PC-9 (cell line): ENCODE results near the gene ART4.

ENCODE experiments used
- EZH2 ChIP-seq: fragments of 200-600 bp; sonication (generic); IDR thresholded peaks from 2 replicates; pipeline ENCODE4 v1.8.0; 2017; ENCODE audit warnings: antibody characterized with exemption, low read depth
- TF ChIP-seq, protein P1 (sequence below): fragments of 200-600 bp; sonication (generic); conservative IDR thresholded peaks from 2 replicates; pipeline ENCODE4 v1.6.1; 2017; ENCODE audit warnings: mixed run types, antibody characterized with exemption, mild to moderate bottlenecking, moderate library complexity

DNA sequence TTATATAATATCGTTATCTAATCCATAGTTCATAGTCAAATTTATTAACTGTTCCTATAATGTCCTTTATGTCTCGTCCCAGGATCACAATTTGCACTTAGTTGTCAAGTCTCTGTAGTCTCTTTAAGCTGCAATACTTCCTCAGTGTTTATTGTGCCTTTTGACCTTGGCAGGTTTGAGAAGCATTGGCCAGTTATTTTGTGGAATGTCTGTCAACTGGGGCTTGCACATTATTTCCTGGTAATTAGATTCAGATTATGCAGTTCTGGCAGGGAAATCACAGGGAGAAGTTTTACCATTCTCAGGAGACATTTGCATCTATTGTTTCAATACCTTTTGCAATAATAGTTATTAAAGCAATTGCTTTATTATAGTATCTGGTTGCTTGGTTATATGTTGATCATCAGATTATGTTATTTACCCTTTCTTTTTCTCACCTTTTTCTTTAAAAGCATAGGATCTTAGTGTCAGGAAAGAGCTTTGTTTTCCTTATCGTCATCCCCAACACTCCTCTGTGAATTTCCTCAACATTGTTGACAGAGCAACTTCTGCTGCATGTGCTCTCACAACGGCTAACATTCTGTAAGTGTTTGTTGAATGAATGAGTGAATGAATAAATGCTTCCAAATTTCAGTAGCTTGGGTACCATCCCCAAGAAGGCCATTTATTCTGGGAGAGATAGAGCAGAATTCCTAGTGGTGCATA lies 3.7 kb upstream of the ART4 start:
- no peak for TF ChIP-seq EZH2
- TF ChIP-seq, protein P1, sequence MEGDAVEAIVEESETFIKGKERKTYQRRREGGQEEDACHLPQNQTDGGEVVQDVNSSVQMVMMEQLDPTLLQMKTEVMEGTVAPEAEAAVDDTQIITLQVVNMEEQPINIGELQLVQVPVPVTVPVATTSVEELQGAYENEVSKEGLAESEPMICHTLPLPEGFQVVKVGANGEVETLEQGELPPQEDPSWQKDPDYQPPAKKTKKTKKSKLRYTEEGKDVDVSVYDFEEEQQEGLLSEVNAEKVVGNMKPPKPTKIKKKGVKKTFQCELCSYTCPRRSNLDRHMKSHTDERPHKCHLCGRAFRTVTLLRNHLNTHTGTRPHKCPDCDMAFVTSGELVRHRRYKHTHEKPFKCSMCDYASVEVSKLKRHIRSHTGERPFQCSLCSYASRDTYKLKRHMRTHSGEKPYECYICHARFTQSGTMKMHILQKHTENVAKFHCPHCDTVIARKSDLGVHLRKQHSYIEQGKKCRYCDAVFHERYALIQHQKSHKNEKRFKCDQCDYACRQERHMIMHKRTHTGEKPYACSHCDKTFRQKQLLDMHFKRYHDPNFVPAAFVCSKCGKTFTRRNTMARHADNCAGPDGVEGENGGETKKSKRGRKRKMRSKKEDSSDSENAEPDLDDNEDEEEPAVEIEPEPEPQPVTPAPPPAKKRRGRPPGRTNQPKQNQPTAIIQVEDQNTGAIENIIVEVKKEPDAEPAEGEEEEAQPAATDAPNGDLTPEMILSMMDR: no peak
